Measurements from ENCODE around the gene CLCN1.

Gene CLCN1

GRCh38 chr7:143373255-143373794 is 57.4 kb downstream of the CLCN1 start:
- no peak overlapping the region for H2BK12ac ChIP-seq (ENCODE audit: low read length)
- no peak overlapping the region for H3K14ac ChIP-seq (ENCODE audit: low read length)
- no peak overlapping the region for H3K9ac ChIP-seq (ENCODE audit: low read depth, low read length, poor library complexity)
- no peak overlapping the region for H2AFZ ChIP-seq (ENCODE audit: low read length)
- no CpG with 5 or more reads among the region's 4 CpGs for WGBS, 2 donors (ENCODE audit: extremely low coverage in 2 of 2, insufficient read length in 2 of 2, insufficient replicate concordance in 1 of 2)
- H3K4me3 ChIP-seq (ENCODE audit: low read length in 2 of 2) = no peak overlapping the region
- H3K4me1 ChIP-seq (ENCODE audit: control insufficient read depth in 2 of 2, insufficient read depth in 1 of 2, low read depth in 1 of 2, low read length in 2 of 2) = peaks cover 5 to 6% of the 10 kb centered on the region in 2 donors
- no peaks in the 10 kb centered on the region for H3K79me1 ChIP-seq (ENCODE audit: low read depth, low read length)
- H2BK15ac ChIP-seq (ENCODE audit: low read length) = no peak overlapping the region
- H3K4ac ChIP-seq (ENCODE audit: low read length) = no peak overlapping the region
- H4K91ac ChIP-seq (ENCODE audit: low read depth, low read length, poor library complexity) = no peak overlapping the region
- H3K4me2 ChIP-seq (ENCODE audit: insufficient read depth, low read length, poor library complexity, severe bottlenecking) = no peak overlapping the region
- H2BK5ac ChIP-seq (ENCODE audit: low read length) = no peak overlapping the region
- H2BK120ac ChIP-seq (ENCODE audit: low read depth, low read length) = no peak overlapping the region
- H3K27ac ChIP-seq (replicated peaks; ENCODE audit: low read length) = no peak overlapping the region
- no peaks in the 10 kb centered on the region for H3K27me3 ChIP-seq (ENCODE audit: control insufficient read depth in 3 of 3, insufficient read depth in 3 of 3, low read depth in 1 of 3, low read length in 3 of 3)
- H4K8ac ChIP-seq (ENCODE audit: low read depth, low read length) = no peak overlapping the region
- no peaks in the 10 kb centered on the region for H3K36me3 ChIP-seq (replicated peaks in 1 of 2; ENCODE audit: control insufficient read depth in 2 of 2, insufficient read depth in 2 of 2, low read length in 2 of 2)
- H3K18ac ChIP-seq (ENCODE audit: low read length) = no peak overlapping the region
- no peak overlapping the region for H2AK5ac ChIP-seq (ENCODE audit: low read depth, low read length)
- H3K23ac ChIP-seq (ENCODE audit: low read depth, low read length, poor library complexity) = no peak overlapping the region
- H3K9me3 ChIP-seq (replicated peaks in 1 of 2; ENCODE audit: control insufficient read depth in 2 of 2, insufficient read depth in 1 of 2, low read depth in 1 of 2, low read length in 2 of 2) = no peaks in the 10 kb centered on the region
- no peak for DNase-seq (ENCODE audit: low spot score)

GRCh38 chr7:143374561-143374960 is 58.6 kb downstream of the CLCN1 start:
- Histone ChIP-seq H3K9me3 (replicated peaks in 1 of 2; ENCODE audit: control insufficient read depth in 2 of 2, insufficient read depth in 1 of 2, low read depth in 1 of 2, low read length in 2 of 2) (no peaks in the 10 kb centered on the region), H3K4me3 (ENCODE audit: low read length in 2 of 2) (no peak overlapping the region), H3K4ac (ENCODE audit: low read length) (no peak overlapping the region), H2BK5ac (ENCODE audit: low read length) (no peak overlapping the region), H2BK12ac (ENCODE audit: low read length) (no peak overlapping the region), H3K9ac (ENCODE audit: low read depth, low read length, poor library complexity) (no peak overlapping the region), H3K18ac (ENCODE audit: low read length) (no peak overlapping the region), H4K91ac (ENCODE audit: low read depth, low read length, poor library complexity) (no peak overlapping the region), H2BK120ac (ENCODE audit: low read depth, low read length) (no peak overlapping the region), H3K27me3 (ENCODE audit: control insufficient read depth in 3 of 3, insufficient read depth in 3 of 3, low read depth in 1 of 3, low read length in 3 of 3) (no peaks in the 10 kb centered on the region), H2BK15ac (ENCODE audit: low read length) (no peak overlapping the region), H3K27ac (replicated peaks; ENCODE audit: low read length) (no peak overlapping the region), H3K14ac (ENCODE audit: low read length) (no peak overlapping the region), H3K79me1 (ENCODE audit: low read depth, low read length) (no peaks in the 10 kb centered on the region), H3K36me3 (replicated peaks in 1 of 2; ENCODE audit: control insufficient read depth in 2 of 2, insufficient read depth in 2 of 2, low read length in 2 of 2) (no peaks in the 10 kb centered on the region), H2AFZ (ENCODE audit: low read length) (no peak overlapping the region), H3K23ac (ENCODE audit: low read depth, low read length, poor library complexity) (no peak overlapping the region), H3K4me2 (ENCODE audit: insufficient read depth, low read length, poor library complexity, severe bottlenecking) (no peak overlapping the region), H4K8ac (ENCODE audit: low read depth, low read length) (no peak overlapping the region), H2AK5ac (ENCODE audit: low read depth, low read length) (no peak overlapping the region), H3K4me1 (ENCODE audit: control insufficient read depth in 2 of 2, insufficient read depth in 1 of 2, low read depth in 1 of 2, low read length in 2 of 2) (peaks cover 6 to 14% of the 10 kb centered on the region in 2 donors)
- DNase-seq (ENCODE audit: low spot score) = no peak
- WGBS, 2 donors (ENCODE audit: extremely low coverage in 2 of 2, insufficient read length in 2 of 2, insufficient replicate concordance in 1 of 2) = no CpG with 5 or more reads among the region's 5 CpGs

- H2BK5ac ChIP-seq (ENCODE audit: low read length) = no peak overlapping the region
- H2BK15ac ChIP-seq (ENCODE audit: low read length) = no peak overlapping the region
- H3K4me2 ChIP-seq (ENCODE audit: insufficient read depth, low read length, poor library complexity, severe bottlenecking) = no peak overlapping the region
- H3K79me1 ChIP-seq (ENCODE audit: low read depth, low read length) = no peaks in the 10 kb centered on the region
- H2BK12ac ChIP-seq (ENCODE audit: low read length) = peak overlapping the region; percentile 10
- no peaks in the 10 kb centered on the region for H3K9me3 ChIP-seq (replicated peaks in 1 of 2; ENCODE audit: control insufficient read depth in 2 of 2, insufficient read depth in 1 of 2, low read depth in 1 of 2, low read length in 2 of 2)
- WGBS, 2 donors (ENCODE audit: extremely low coverage in 2 of 2, insufficient read length in 2 of 2, insufficient replicate concordance in 1 of 2) = no CpG with 5 or more reads among the region's 7 CpGs
- no peak overlapping the region for H3K18ac ChIP-seq (ENCODE audit: low read length)
- H3K4me1 ChIP-seq (ENCODE audit: control insufficient read depth in 2 of 2, insufficient read depth in 1 of 2, low read depth in 1 of 2, low read length in 2 of 2) = peaks cover 6 to 11% of the 10 kb centered on the region in 2 donors
- H2AFZ ChIP-seq (ENCODE audit: low read length) = no peak overlapping the region
- no peak overlapping the region for H3K27ac ChIP-seq (replicated peaks; ENCODE audit: low read length)
- H3K4ac ChIP-seq (ENCODE audit: low read length) = no peak overlapping the region
- no peak overlapping the region for H3K23ac ChIP-seq (ENCODE audit: low read depth, low read length, poor library complexity)
- H3K27me3 ChIP-seq (ENCODE audit: control insufficient read depth in 3 of 3, insufficient read depth in 3 of 3, low read depth in 1 of 3, low read length in 3 of 3) = no peaks in the 10 kb centered on the region
- H3K14ac ChIP-seq (ENCODE audit: low read length) = no peak overlapping the region
- H2AK5ac ChIP-seq (ENCODE audit: low read depth, low read length) = no peak overlapping the region
- H2BK120ac ChIP-seq (ENCODE audit: low read depth, low read length) = no peak overlapping the region
- H3K9ac ChIP-seq (ENCODE audit: low read depth, low read length, poor library complexity) = no peak overlapping the region
- no peak overlapping the region for H3K4me3 ChIP-seq (ENCODE audit: low read length in 2 of 2)
- H4K8ac ChIP-seq (ENCODE audit: low read depth, low read length) = no peak overlapping the region
- no peaks in the 10 kb centered on the region for H3K36me3 ChIP-seq (replicated peaks in 1 of 2; ENCODE audit: control insufficient read depth in 2 of 2, insufficient read depth in 2 of 2, low read length in 2 of 2)
- no peak overlapping the region for H4K91ac ChIP-seq (ENCODE audit: low read depth, low read length, poor library complexity)
- DNase-seq (ENCODE audit: low spot score) = no peak
These were observed 59.6 kb downstream of the CLCN1 start for GRCh38 chr7:143375298-143376034.

GRCh38 chr7:143376396-143376795 is 60.5 kb downstream of the CLCN1 start:
- Histone ChIP-seq H2BK15ac (ENCODE audit: low read length) (no peak overlapping the region), H3K27me3 (ENCODE audit: control insufficient read depth in 3 of 3, insufficient read depth in 3 of 3, low read depth in 1 of 3, low read length in 3 of 3) (no peaks in the 10 kb centered on the region), H3K4me2 (ENCODE audit: insufficient read depth, low read length, poor library complexity, severe bottlenecking) (no peak overlapping the region), H3K14ac (ENCODE audit: low read length) (peak overlapping the region; percentile 40), H3K9ac (ENCODE audit: low read depth, low read length, poor library complexity) (peak overlapping the region; percentile 38), H3K79me1 (ENCODE audit: low read depth, low read length) (no peaks in the 10 kb centered on the region), H3K23ac (ENCODE audit: low read depth, low read length, poor library complexity) (no peak overlapping the region), H3K27ac (replicated peaks; ENCODE audit: low read length) (no peak overlapping the region), H3K18ac (ENCODE audit: low read length) (peak overlapping the region; percentile 11), H2BK12ac (ENCODE audit: low read length) (no peak overlapping the region), H3K9me3 (replicated peaks in 1 of 2; ENCODE audit: control insufficient read depth in 2 of 2, insufficient read depth in 1 of 2, low read depth in 1 of 2, low read length in 2 of 2) (no peaks in the 10 kb centered on the region), H3K36me3 (replicated peaks in 1 of 2; ENCODE audit: control insufficient read depth in 2 of 2, insufficient read depth in 2 of 2, low read length in 2 of 2) (no peaks in the 10 kb centered on the region), H4K91ac (ENCODE audit: low read depth, low read length, poor library complexity) (no peak overlapping the region), H2BK5ac (ENCODE audit: low read length) (no peak overlapping the region), H2BK120ac (ENCODE audit: low read depth, low read length) (no peak overlapping the region), H4K8ac (ENCODE audit: low read depth, low read length) (no peak overlapping the region), H2AFZ (ENCODE audit: low read length) (no peak overlapping the region), H3K4ac (ENCODE audit: low read length) (no peak overlapping the region), H2AK5ac (ENCODE audit: low read depth, low read length) (no peak overlapping the region), H3K4me1 (ENCODE audit: control insufficient read depth in 2 of 2, insufficient read depth in 1 of 2, low read depth in 1 of 2, low read length in 2 of 2) (peaks cover 6 to 11% of the 10 kb centered on the region in 2 donors), H3K4me3 (ENCODE audit: low read length in 2 of 2) (no peak overlapping the region)
- DNase-seq (ENCODE audit: low spot score) = no peak
- WGBS, 2 donors (ENCODE audit: extremely low coverage in 2 of 2, insufficient read length in 2 of 2, insufficient replicate concordance in 1 of 2) = no CpG with 5 or more reads among the region's 5 CpGs
